ENCODE measurements around the gene JOSD1. TPM values are rescaled to one million over a fixed set of nuclear protein-coding genes. Genes with fewer than 3 reads are reported as not detected.

Gene JOSD1
- total RNA-seq, 2 donors from 2014 or later: 21.2 to 26.7 TPM

DNA sequence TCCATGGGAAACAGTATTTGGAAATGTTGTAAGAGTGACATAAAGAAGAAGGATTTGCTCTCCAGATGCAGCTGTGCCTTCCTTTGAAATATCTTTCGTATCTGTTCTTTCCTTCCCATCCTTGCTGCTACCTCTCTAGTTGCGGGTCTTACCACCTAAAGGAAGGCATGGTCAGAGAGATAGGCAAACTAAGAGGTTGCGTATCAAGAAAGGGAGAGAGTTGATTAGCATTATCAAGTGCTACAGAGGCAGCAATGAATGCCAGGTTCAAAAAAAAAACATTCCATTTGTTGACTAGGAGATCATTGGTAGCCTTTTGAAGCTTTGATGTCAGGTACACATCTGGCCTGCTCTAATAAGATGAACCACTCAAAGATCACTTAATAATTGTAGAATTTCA, 9.6 kb upstream of the JOSD1 start:
- Histone ChIP-seq H3K4me3 (ENCODE audit: low read length) (no peak overlapping the region), H3K36me3 (ENCODE audit: control insufficient read depth, insufficient read depth, low read length) (peaks cover 24% of the 10 kb centered on the region), H3K4me1 (ENCODE audit: control insufficient read depth, insufficient read depth, low read length) (peaks cover 20% of the 10 kb centered on the region), H3K27ac (ENCODE audit: low read depth, low read length) (no peak overlapping the region), H3K9ac (ENCODE audit: extremely low read depth, low read length, poor library complexity, severe bottlenecking) (no peak overlapping the region), H3K27me3 (ENCODE audit: control insufficient read depth, insufficient read depth, low read length, poor library complexity, severe bottlenecking) (no peaks in the 10 kb centered on the region), H3K9me3 (ENCODE audit: control insufficient read depth, low read length) (no peaks in the 10 kb centered on the region)
- H3K27me3 Mint-ChIP-seq (ENCODE audit: insufficient read depth): no peaks in the 10 kb centered on the region
- peaks cover 4% of the 10 kb centered on the region for H3K36me3 Mint-ChIP-seq (ENCODE audit: low read depth)
- H3K4me3 Mint-ChIP-seq: no peak overlapping the region
- TF ChIP-seq, protein P1, sequence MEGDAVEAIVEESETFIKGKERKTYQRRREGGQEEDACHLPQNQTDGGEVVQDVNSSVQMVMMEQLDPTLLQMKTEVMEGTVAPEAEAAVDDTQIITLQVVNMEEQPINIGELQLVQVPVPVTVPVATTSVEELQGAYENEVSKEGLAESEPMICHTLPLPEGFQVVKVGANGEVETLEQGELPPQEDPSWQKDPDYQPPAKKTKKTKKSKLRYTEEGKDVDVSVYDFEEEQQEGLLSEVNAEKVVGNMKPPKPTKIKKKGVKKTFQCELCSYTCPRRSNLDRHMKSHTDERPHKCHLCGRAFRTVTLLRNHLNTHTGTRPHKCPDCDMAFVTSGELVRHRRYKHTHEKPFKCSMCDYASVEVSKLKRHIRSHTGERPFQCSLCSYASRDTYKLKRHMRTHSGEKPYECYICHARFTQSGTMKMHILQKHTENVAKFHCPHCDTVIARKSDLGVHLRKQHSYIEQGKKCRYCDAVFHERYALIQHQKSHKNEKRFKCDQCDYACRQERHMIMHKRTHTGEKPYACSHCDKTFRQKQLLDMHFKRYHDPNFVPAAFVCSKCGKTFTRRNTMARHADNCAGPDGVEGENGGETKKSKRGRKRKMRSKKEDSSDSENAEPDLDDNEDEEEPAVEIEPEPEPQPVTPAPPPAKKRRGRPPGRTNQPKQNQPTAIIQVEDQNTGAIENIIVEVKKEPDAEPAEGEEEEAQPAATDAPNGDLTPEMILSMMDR (conservative IDR thresholded peaks at IDR 0.05): no peak
- peaks cover 68% of the 10 kb centered on the region for H3K4me1 Mint-ChIP-seq
- no peak for DNase-seq
- no peaks in the 10 kb centered on the region for H3K9me3 Mint-ChIP-seq
- H3K27ac Mint-ChIP-seq: no peak overlapping the region
- WGBS, 2 experiments (ENCODE audit: insufficient coverage in 1 of 2, insufficient read length in 1 of 2): 90 to 100% methylated on average over 1 to 3 of the region's 3 CpGs

DNA sequence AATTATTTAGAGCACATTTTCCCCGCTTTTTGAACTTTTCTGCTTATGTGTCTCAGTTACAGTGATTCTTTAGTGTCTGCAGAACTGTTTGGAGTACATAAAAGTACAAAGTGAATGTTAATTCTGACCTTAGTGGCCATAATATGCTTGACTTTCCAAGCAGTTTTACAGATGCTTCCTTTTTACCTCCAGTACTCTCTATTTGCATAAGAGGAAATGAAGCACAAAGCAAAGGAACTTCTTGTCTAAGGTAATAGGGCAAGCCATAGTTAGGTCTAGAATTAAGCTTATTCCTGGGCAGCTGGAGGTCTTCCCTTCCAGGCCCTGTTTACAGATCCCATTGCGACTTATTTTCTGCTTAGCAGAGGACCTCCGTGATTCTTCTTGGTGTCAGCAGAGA, 8.6 kb upstream of the JOSD1 start:
- no peak overlapping the region for H3K9ac ChIP-seq (ENCODE audit: extremely low read depth, low read length, poor library complexity, severe bottlenecking)
- Mint-ChIP-seq H3K27ac (no peak overlapping the region), H3K36me3 (ENCODE audit: low read depth) (peaks cover 4% of the 10 kb centered on the region), H3K9me3 (no peaks in the 10 kb centered on the region), H3K4me1 (peaks cover 66% of the 10 kb centered on the region), H3K27me3 (ENCODE audit: insufficient read depth) (no peaks in the 10 kb centered on the region), H3K4me3 (no peak overlapping the region)
- H3K27me3 ChIP-seq (ENCODE audit: control insufficient read depth, insufficient read depth, low read length, poor library complexity, severe bottlenecking): no peaks in the 10 kb centered on the region
- no peaks in the 10 kb centered on the region for H3K9me3 ChIP-seq (ENCODE audit: control insufficient read depth, low read length)
- 85 to 86% methylated on average over 3 of the region's 3 CpGs for whole genome bisulfite sequencing, 2 experiments (ENCODE audit: insufficient coverage in 1 of 2, insufficient read length in 1 of 2)
- TF ChIP-seq, protein P1 (conservative IDR thresholded peaks at IDR 0.05): no peak
- H3K27ac ChIP-seq (ENCODE audit: low read depth, low read length): no peak overlapping the region
- H3K36me3 ChIP-seq (ENCODE audit: control insufficient read depth, insufficient read depth, low read length): peaks cover 21% of the 10 kb centered on the region
- H3K4me1 ChIP-seq (ENCODE audit: control insufficient read depth, insufficient read depth, low read length): peaks cover 15% of the 10 kb centered on the region
- no peak overlapping the region for H3K4me3 ChIP-seq (ENCODE audit: low read length)
- DNase-seq: no peak

DNA sequence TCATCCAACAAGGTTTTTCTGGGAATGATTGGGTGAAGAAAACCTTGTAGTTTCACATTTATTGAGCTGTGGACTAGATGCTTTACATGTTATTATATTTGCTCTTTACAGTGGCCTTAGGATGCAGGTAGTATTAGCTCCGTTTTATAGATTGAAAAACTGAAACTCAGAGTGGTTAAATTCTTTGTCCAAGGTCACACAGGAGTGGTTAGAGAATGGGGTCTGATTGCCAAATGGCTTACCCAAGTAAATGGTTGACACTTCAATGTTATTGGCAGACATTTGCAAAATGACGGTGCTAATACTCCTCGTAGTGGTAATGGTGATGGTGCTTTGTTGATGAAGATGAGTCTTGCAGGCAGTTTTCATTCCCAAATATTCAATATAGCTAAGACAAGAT, 7.2 kb upstream of the JOSD1 start:
- Mint-ChIP-seq H3K27ac (peak overlapping the region; percentile 14), H3K4me1 (peaks cover 58% of the 10 kb centered on the region), H3K4me3 (no peak overlapping the region), H3K36me3 (ENCODE audit: low read depth) (peaks cover 2% of the 10 kb centered on the region), H3K27me3 (ENCODE audit: insufficient read depth) (no peaks in the 10 kb centered on the region), H3K9me3 (no peaks in the 10 kb centered on the region)
- Histone ChIP-seq H3K9me3 (ENCODE audit: control insufficient read depth, low read length) (no peaks in the 10 kb centered on the region), H3K9ac (ENCODE audit: extremely low read depth, low read length, poor library complexity, severe bottlenecking) (no peak overlapping the region), H3K27ac (ENCODE audit: low read depth, low read length) (no peak overlapping the region), H3K4me1 (ENCODE audit: control insufficient read depth, insufficient read depth, low read length) (peaks cover 8% of the 10 kb centered on the region), H3K36me3 (ENCODE audit: control insufficient read depth, insufficient read depth, low read length) (peaks cover 21% of the 10 kb centered on the region), H3K4me3 (ENCODE audit: low read length) (peak overlapping the region; percentile 82), H3K27me3 (ENCODE audit: control insufficient read depth, insufficient read depth, low read length, poor library complexity, severe bottlenecking) (no peaks in the 10 kb centered on the region)
- TF ChIP-seq, protein P1 (conservative IDR thresholded peaks at IDR 0.05): no peak
- 91 to 100% methylated on average over 1 to 3 of the region's 3 CpGs for WGBS, 2 experiments (ENCODE audit: insufficient coverage in 1 of 2, insufficient read length in 1 of 2)
- no peak for DNase-seq

Data from endodermal cell (in vitro differentiated cells).